Smooth muscle cell of the pulmonary artery (primary cell): ENCODE measurements around the gene RUNX2. TPM values are rescaled to one million over a fixed set of nuclear protein-coding genes. Genes with fewer than 3 reads are reported as not detected.

ENCODE experiments used
- total RNA-seq: library from RNA; depleted of rRNA; stranded (reverse); fragments of >200 nt; gene quantifications from 2 replicates; pipeline ENCODE4 v1.2.3, GENCODE V29; 2014

RUNX2 gene
- total RNA-seq = 2.5 and 3.1 TPM in 2 replicates

DNA sequence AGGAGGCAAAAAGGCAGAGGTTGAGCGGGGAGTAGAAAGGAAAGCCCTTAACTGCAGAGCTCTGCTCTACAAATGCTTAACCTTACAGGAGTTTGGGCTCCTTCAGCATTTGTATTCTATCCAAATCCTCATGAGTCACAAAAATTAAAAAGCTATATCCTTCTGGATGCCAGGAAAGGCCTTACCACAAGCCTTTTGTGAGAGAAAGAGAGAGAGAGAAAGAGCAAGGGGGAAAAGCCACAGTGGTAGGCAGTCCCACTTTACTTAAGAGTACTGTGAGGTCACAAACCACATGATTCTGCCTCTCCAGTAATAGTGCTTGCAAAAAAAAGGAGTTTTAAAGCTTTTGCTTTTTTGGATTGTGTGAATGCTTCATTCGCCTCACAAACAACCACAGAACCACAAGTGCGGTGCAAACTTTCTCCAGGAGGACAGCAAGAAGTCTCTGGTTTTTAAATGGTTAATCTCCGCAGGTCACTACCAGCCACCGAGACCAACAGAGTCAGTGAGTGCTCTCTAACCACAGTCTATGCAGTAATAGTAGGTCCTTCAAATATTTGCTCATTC is at the start of gene RUNX2:
Gene RUNX2 (plus strand): TSS at position 375 of the 567 bp plus-strand sequence. CDS start 397 bp downstream, outside the sequence.

GRCh38 chr6:45377554-45378333 is 49.6 kb downstream of the RUNX2 start, which contains the start of gene SUPT3H:
Gene SUPT3H, minus strand, starts transcription at chr6:45377934.

Other genes starting within 250 kb of the RUNX2 start
- gene SUPT3H, start 49.6 kb downstream of the RUNX2 start, total RNA-seq = 13.0 and 14.9 TPM in 2 replicates